ENCODE results near the gene POP5. TPM values are rescaled to one million over a fixed set of nuclear protein-coding genes. Genes with fewer than 3 reads are reported as not detected.

The POP5 gene
- 52.2 and 60.1 TPM in 2 replicates for total RNA-seq (ENCODE audit: low replicate concordance)

GRCh38 chr12:120580787-120581723, at the start of gene POP5:
TSS of gene POP5 (minus strand) at chr12:120581402. CDS start at chr12:120581362, 40 bp downstream.

GRCh38 chr12:120534203-120534702, 46.9 kb downstream of the POP5 start, which contains the start of gene RNF10:
TSS of gene RNF10 (plus strand) at chr12:120534356. CDS start at chr12:120534812, 456 bp downstream.

GRCh38 chr12:120528861-120529525, 52.2 kb downstream of the POP5 start, which contains the start of gene COQ5:
TSS of gene COQ5 (minus strand) at chr12:120529158. CDS start at chr12:120529141, 17 bp downstream.

Other genes starting within 250 kb of the POP5 start
- gene MSI1, start 212.2 kb downstream of the POP5 start, total RNA-seq (ENCODE audit: low replicate concordance) = not detected in 2 replicates
- 546 and 838 TPM in 2 replicates for gene COX6A1, start 143.3 kb downstream of the POP5 start, total RNA-seq (ENCODE audit: low replicate concordance)
- 14.6 and 24.8 TPM in 2 replicates for gene TRIAP1, start 135.0 kb downstream of the POP5 start, total RNA-seq (ENCODE audit: low replicate concordance)
- gene GATC, start 135.0 kb downstream of the POP5 start, total RNA-seq (ENCODE audit: low replicate concordance) = 10.5 and 15.0 TPM in 2 replicates
- gene SRSF9, start 111.7 kb downstream of the POP5 start, total RNA-seq (ENCODE audit: low replicate concordance) = 216 and 271 TPM in 2 replicates
- gene DYNLL1, start 85.3 kb downstream of the POP5 start, total RNA-seq (ENCODE audit: low replicate concordance) = 304 and 347 TPM in 2 replicates
- gene COQ5, start 52.2 kb downstream of the POP5 start, total RNA-seq (ENCODE audit: low replicate concordance) = 28.4 and 39.1 TPM in 2 replicates
- gene RNF10, start 47.0 kb downstream of the POP5 start, total RNA-seq (ENCODE audit: low replicate concordance) = 89.5 and 217 TPM in 2 replicates
- gene CABP1, start 59.2 kb upstream of the POP5 start, total RNA-seq (ENCODE audit: low replicate concordance) = 0.82 and 0.83 TPM in 2 replicates
- 106 and 122 TPM in 2 replicates for gene MLEC, start 105.7 kb upstream of the POP5 start, total RNA-seq (ENCODE audit: low replicate concordance)
- 17.8 and 20.0 TPM in 2 replicates for gene UNC119B, start 129.1 kb upstream of the POP5 start, total RNA-seq (ENCODE audit: low replicate concordance)
- gene ACADS, start 144.4 kb upstream of the POP5 start, total RNA-seq (ENCODE audit: low replicate concordance) = 7.6 and 8.7 TPM in 2 replicates

Data from smooth muscle cell of the coronary artery (primary cell).